22Rv1 (cell line): ENCODE measurements around the gene PNLIPRP2.

ENCODE experiments used
- ZFX ChIP-seq: fragments of 450-650 bp; IDR thresholded peaks from 2 replicates; pipeline ENCODE4 v1.6.1; 2017; ENCODE audit warnings: antibody characterized with exemption, borderline replicate concordance
- TF ChIP-seq, protein P1 (sequence below): fragments of 450-650 bp; IDR thresholded peaks from 2 replicates; pipeline ENCODE4 v1.5.1; 2017; ENCODE audit warnings: mild to moderate bottlenecking

GRCh38 chr10:116654816-116655215 is 34.1 kb downstream of the PNLIPRP2 start:
- TF ChIP-seq, protein P1, sequence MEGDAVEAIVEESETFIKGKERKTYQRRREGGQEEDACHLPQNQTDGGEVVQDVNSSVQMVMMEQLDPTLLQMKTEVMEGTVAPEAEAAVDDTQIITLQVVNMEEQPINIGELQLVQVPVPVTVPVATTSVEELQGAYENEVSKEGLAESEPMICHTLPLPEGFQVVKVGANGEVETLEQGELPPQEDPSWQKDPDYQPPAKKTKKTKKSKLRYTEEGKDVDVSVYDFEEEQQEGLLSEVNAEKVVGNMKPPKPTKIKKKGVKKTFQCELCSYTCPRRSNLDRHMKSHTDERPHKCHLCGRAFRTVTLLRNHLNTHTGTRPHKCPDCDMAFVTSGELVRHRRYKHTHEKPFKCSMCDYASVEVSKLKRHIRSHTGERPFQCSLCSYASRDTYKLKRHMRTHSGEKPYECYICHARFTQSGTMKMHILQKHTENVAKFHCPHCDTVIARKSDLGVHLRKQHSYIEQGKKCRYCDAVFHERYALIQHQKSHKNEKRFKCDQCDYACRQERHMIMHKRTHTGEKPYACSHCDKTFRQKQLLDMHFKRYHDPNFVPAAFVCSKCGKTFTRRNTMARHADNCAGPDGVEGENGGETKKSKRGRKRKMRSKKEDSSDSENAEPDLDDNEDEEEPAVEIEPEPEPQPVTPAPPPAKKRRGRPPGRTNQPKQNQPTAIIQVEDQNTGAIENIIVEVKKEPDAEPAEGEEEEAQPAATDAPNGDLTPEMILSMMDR, result peak; percentile 41
- TF ChIP-seq ZFX, result no peak
